Karpas-422 (cell line): ENCODE data around the gene ARMC9. TPM values are rescaled to one million over a fixed set of nuclear protein-coding genes. Genes with fewer than 3 reads are reported as not detected.
A peak's percentile ranks its signal among the peaks of the same experiment; 100 is the strongest.

ENCODE experiments used
- DNase-seq: peaks from one replicate; pipeline ENCODE4 v3.0.0-alpha.2; 2015
- H2AFZ ChIP-seq: fragments of 200-600 bp; sonication (generic); 2 replicates; pipeline ENCODE4 v1.6.1; 2014; ENCODE audit warnings: antibody characterized with exemption, low read length, mixed read lengths
- H3K27ac ChIP-seq: fragments of 200-600 bp; sonication (generic); 2 replicates; pipeline ENCODE4 v1.5.1; 2014; ENCODE audit warnings: mild to moderate bottlenecking, low read length, moderate library complexity
- H3K27me3 ChIP-seq: fragments of 200-600 bp; sonication (generic); 2 replicates; pipeline ENCODE4 v1.6.1; 2014; ENCODE audit warnings: low read length, mixed read lengths
- H3K36me3 ChIP-seq: fragments of 200-600 bp; sonication (generic); 2 replicates; pipeline ENCODE4 v1.6.1; 2014; ENCODE audit warnings: low read length, mixed read lengths; ENCODE audit not compliant: insufficient read depth
- H3K4me1 ChIP-seq: fragments of 200-600 bp; sonication (generic); 2 replicates; pipeline ENCODE4 v1.6.1; 2014; ENCODE audit warnings: mild to moderate bottlenecking, low read length, mixed read lengths
- H3K4me2 ChIP-seq: fragments of 200-600 bp; sonication (generic); 2 replicates; pipeline ENCODE4 v1.6.1; 2014; ENCODE audit warnings: low read length, low read depth, mild to moderate bottlenecking; ENCODE audit not compliant: poor library complexity, severe bottlenecking
- H3K4me3 ChIP-seq: fragments of 200-600 bp; sonication (generic); 2 replicates; pipeline ENCODE4 v1.5.1; 2014; ENCODE audit warnings: mild to moderate bottlenecking, antibody characterized with exemption, low read length, mixed read lengths
- H3K79me2 ChIP-seq: fragments of 200-600 bp; sonication (generic); 2 replicates; pipeline ENCODE4 v1.6.1; 2014; ENCODE audit warnings: mild to moderate bottlenecking, low read length, mixed read lengths
- H3K9ac ChIP-seq: fragments of 200-600 bp; sonication (generic); 2 replicates; pipeline ENCODE4 v1.6.0; 2014; ENCODE audit warnings: low read length
- H3K9me2 ChIP-seq: fragments of 200-600 bp; sonication (generic), shearing (Covaris generic); replicated peaks from 2 replicates; pipeline ENCODE4 v1.6.0; 2014; ENCODE audit warnings: mild to moderate bottlenecking, low read length, moderate library complexity; ENCODE audit not compliant: insufficient read depth
- H3K9me3 ChIP-seq: fragments of 300-700, 200-600 bp; sonication (generic); 2 replicates; pipeline ENCODE4 v1.6.1; 2014; ENCODE audit warnings: low read length, mixed read lengths
- H4K20me1 ChIP-seq: fragments of 200-600 bp; sonication (generic); 2 replicates; pipeline ENCODE4 v1.6.1; 2014; ENCODE audit warnings: mild to moderate bottlenecking, antibody characterized with exemption, low read length, low read depth; ENCODE audit not compliant: insufficient read depth
- total RNA-seq: library from RNA; depleted of rRNA; stranded (reverse); fragments of >200 nt; shearing (Covaris generic); gene quantifications from 2 replicates; pipeline ENCODE4 v1.2.3, GENCODE V29; 2014; ENCODE audit warnings: low replicate concordance

ARMC9 gene
- total RNA-seq, 1 experiment from 2014 or later = 7.7 TPM

GRCh38 chr2:231219289-231219688 is 20.9 kb downstream of the ARMC9 start:
- Histone ChIP-seq H4K20me1 (no peaks in the 10 kb centered on the region), H3K36me3 (no peaks in the 10 kb centered on the region), H3K27ac (no peak overlapping the region), H3K4me3 (no peak overlapping the region), H3K9me3 (no peaks in the 10 kb centered on the region), H3K4me2 (no peak overlapping the region), H3K9ac (no peak overlapping the region), H3K79me2 (no peaks in the 10 kb centered on the region), H3K4me1 (peaks cover 17% of the 10 kb centered on the region), H3K9me2 (no peaks in the 10 kb centered on the region), H2AFZ (no peak overlapping the region), H3K27me3 (no peaks in the 10 kb centered on the region)
- no peak for DNase-seq

- no peak overlapping the region for H3K27ac ChIP-seq
- H3K36me3 ChIP-seq = no peaks in the 10 kb centered on the region
These were observed 23.3 kb downstream of the ARMC9 start for GRCh38 chr2:231221761-231222160.

GRCh38 chr2:231222318-231223000 is 24.0 kb downstream of the ARMC9 start:
- no peak for DNase-seq
- H3K36me3 ChIP-seq = no peaks in the 10 kb centered on the region
- peak overlapping the region; percentile 21 for H3K4me2 ChIP-seq
- no peak overlapping the region for H3K9ac ChIP-seq
- H4K20me1 ChIP-seq = no peaks in the 10 kb centered on the region
- H3K27ac ChIP-seq = no peak overlapping the region
- no peak overlapping the region for H3K4me3 ChIP-seq
- H3K27me3 ChIP-seq = no peaks in the 10 kb centered on the region
- H3K9me2 ChIP-seq = no peaks in the 10 kb centered on the region
- H3K79me2 ChIP-seq = no peaks in the 10 kb centered on the region
- 0 out of 2 replicates have a peak overlapping the region, but pooled peaks have one; percentile 29 for H2AFZ ChIP-seq
- H3K4me1 ChIP-seq = peaks cover 22% of the 10 kb centered on the region
- H3K9me3 ChIP-seq = no peaks in the 10 kb centered on the region

More at GRCh38 chr2:231221761-231222160, 23.3 kb downstream of the ARMC9 start:
- H3K27me3 ChIP-seq = no peaks in the 10 kb centered on the region
- no peak overlapping the region for H3K4me2 ChIP-seq
- no peaks in the 10 kb centered on the region for H4K20me1 ChIP-seq
- H3K4me3 ChIP-seq = no peak overlapping the region
- no peaks in the 10 kb centered on the region for H3K79me2 ChIP-seq
- H3K4me1 ChIP-seq = peaks cover 17% of the 10 kb centered on the region
- no peaks in the 10 kb centered on the region for H3K9me2 ChIP-seq
- H2AFZ ChIP-seq = no peak overlapping the region
- DNase-seq = no peak
- no peaks in the 10 kb centered on the region for H3K9me3 ChIP-seq
- no peak overlapping the region for H3K9ac ChIP-seq

GRCh38 chr2:231223001-231223375 is 24.6 kb downstream of the ARMC9 start:
- Histone ChIP-seq H3K4me1 (peaks cover 27% of the 10 kb centered on the region), H3K9me2 (no peaks in the 10 kb centered on the region), H3K9me3 (no peaks in the 10 kb centered on the region), H3K27ac (no peak overlapping the region), H3K27me3 (no peaks in the 10 kb centered on the region), H3K79me2 (no peaks in the 10 kb centered on the region), H3K36me3 (no peaks in the 10 kb centered on the region), H2AFZ (no peak overlapping the region), H3K4me2 (peak overlapping the region; percentile 13), H4K20me1 (no peaks in the 10 kb centered on the region), H3K9ac (no peak overlapping the region), H3K4me3 (no peak overlapping the region)
- DNase-seq = no peak

GRCh38 chr2:231223458-231223976 is 25.1 kb downstream of the ARMC9 start:
- H3K4me3 ChIP-seq = no peak overlapping the region
- H3K27me3 ChIP-seq = no peaks in the 10 kb centered on the region
- no peak overlapping the region for H3K9ac ChIP-seq
- H3K9me3 ChIP-seq = no peaks in the 10 kb centered on the region
- no peak overlapping the region for H3K4me2 ChIP-seq
- H3K27ac ChIP-seq = no peak overlapping the region
- H3K9me2 ChIP-seq = no peaks in the 10 kb centered on the region
- no peak for DNase-seq
- no peaks in the 10 kb centered on the region for H3K36me3 ChIP-seq
- H3K4me1 ChIP-seq = peaks cover 32% of the 10 kb centered on the region
- H3K79me2 ChIP-seq = no peaks in the 10 kb centered on the region
- H4K20me1 ChIP-seq = no peaks in the 10 kb centered on the region
- no peak overlapping the region for H2AFZ ChIP-seq

GRCh38 chr2:231227310-231228162 is 29.1 kb downstream of the ARMC9 start:
- Histone ChIP-seq H3K4me2 (peak overlapping the region; percentile 63), H3K4me3 (peak overlapping the region; percentile 46; the same call in 1 of the 2 replicates), H3K9me2 (no peaks in the 10 kb centered on the region), H3K27ac (peak overlapping the region; percentile 82), H3K27me3 (no peaks in the 10 kb centered on the region), H4K20me1 (no peaks in the 10 kb centered on the region), H3K9ac (peak overlapping the region; percentile 53; the same call in 1 of the 2 replicates), H2AFZ (peak overlapping the region; percentile 49; the same call in 1 of the 2 replicates), H3K4me1 (peaks cover 40% of the 10 kb centered on the region), H3K79me2 (no peaks in the 10 kb centered on the region), H3K36me3 (no peaks in the 10 kb centered on the region), H3K9me3 (no peaks in the 10 kb centered on the region)
- peak; percentile 90 for DNase-seq

GRCh38 chr2:231228223-231228622 is 29.8 kb downstream of the ARMC9 start:
- Histone ChIP-seq H3K27ac (peak overlapping the region; percentile 82), H4K20me1 (no peaks in the 10 kb centered on the region), H3K79me2 (no peaks in the 10 kb centered on the region), H3K4me2 (peak overlapping the region; percentile 63), H2AFZ (peak overlapping the region; percentile 49; the same call in 1 of the 2 replicates), H3K9ac (peak overlapping the region; percentile 53), H3K9me3 (no peaks in the 10 kb centered on the region), H3K27me3 (no peaks in the 10 kb centered on the region), H3K9me2 (no peaks in the 10 kb centered on the region), H3K4me1 (peaks cover 33% of the 10 kb centered on the region), H3K36me3 (no peaks in the 10 kb centered on the region), H3K4me3 (peak overlapping the region; percentile 46)
- peak; percentile 76 for DNase-seq

GRCh38 chr2:231228974-231229529 is 30.6 kb downstream of the ARMC9 start:
- peak overlapping the region; percentile 53 for H3K9ac ChIP-seq
- peak overlapping the region; percentile 63 for H3K4me2 ChIP-seq
- H4K20me1 ChIP-seq = no peaks in the 10 kb centered on the region
- no peaks in the 10 kb centered on the region for H3K9me2 ChIP-seq
- H3K4me3 ChIP-seq = peak overlapping the region; percentile 46; the same call in 1 of the 2 replicates
- H3K9me3 ChIP-seq = no peaks in the 10 kb centered on the region
- no peaks in the 10 kb centered on the region for H3K36me3 ChIP-seq
- peak; percentile 69 for DNase-seq
- H3K4me1 ChIP-seq = peaks cover 28% of the 10 kb centered on the region
- H3K27me3 ChIP-seq = no peaks in the 10 kb centered on the region
- H3K79me2 ChIP-seq = no peaks in the 10 kb centered on the region
- H3K27ac ChIP-seq = peak overlapping the region; percentile 82
- peak overlapping the region; percentile 49 for H2AFZ ChIP-seq
